SK-N-SH treated with all-trans-retinoic acid at 6 μM for 48 hours (cell line): ENCODE results near the gene SERPINA10.

Experiments
- BACH2 ChIP-seq: fragments of 250-450 bp; sonication (Bioruptor Pico); IDR thresholded peaks from 2 replicates; pipeline ENCODE4 v1.9.0; 2021; ENCODE audit warnings: mild to moderate bottlenecking, borderline replicate concordance
- ESRRG ChIP-seq: fragments of 250-450 bp; sonication (Bioruptor Pico); IDR thresholded peaks from 2 replicates; pipeline ENCODE4 v1.6.1; 2021; ENCODE audit warnings: mild to moderate bottlenecking
- GLIS3 ChIP-seq: fragments of 250-450 bp; sonication (Bioruptor Pico); IDR thresholded peaks from 2 replicates; pipeline ENCODE4 v1.5.0; 2020; ENCODE audit warnings: mild to moderate bottlenecking, moderate library complexity
- TF ChIP-seq, protein P1 (sequence below): fragments of 250-450 bp; sonication (Bioruptor Pico); IDR thresholded peaks from 2 replicates; pipeline ENCODE4 v1.8.0; 2020; ENCODE audit warnings: mild to moderate bottlenecking, moderate library complexity, borderline replicate concordance
- TF ChIP-seq, protein P2 (sequence below): fragments of 250-450 bp; sonication (Bioruptor Pico); IDR thresholded peaks from 2 replicates; pipeline ENCODE4 v1.5.0; 2020; ENCODE audit warnings: mild to moderate bottlenecking, moderate library complexity

DNA sequence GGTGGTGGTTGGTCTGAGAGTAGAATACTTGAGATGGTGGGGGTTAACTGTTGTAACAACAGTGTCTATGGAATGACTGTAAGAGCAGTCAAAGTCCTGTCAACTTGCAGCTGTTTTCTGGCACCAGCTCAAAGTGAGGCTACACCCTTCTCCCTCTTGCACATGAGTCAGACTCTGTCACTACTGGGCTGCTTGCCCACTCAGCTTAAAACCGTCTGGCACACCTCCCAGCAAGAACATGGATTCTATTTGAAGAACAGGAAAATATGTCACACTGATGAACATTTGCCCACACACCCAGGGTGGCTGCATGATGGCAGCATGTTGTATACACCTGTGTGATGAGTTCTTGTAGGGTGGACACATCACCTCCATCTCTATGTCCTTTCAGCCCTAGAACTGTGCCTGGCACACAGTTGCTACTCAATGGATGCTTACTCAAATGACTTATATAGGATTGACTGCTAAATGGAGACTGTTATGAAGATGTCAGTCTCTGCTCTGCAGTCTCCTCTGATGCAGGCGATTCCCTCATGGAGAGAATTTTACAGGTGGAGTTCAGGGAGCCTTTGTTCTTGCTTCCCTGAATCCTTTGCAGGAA is 49.4 kb upstream of the SERPINA10 start:
- TF ChIP-seq ESRRG (CRISPR knock-in tag) (no peak), BACH2 (CRISPR knock-in tag) (no peak), GLIS3 (CRISPR knock-in tag) (no peak)
- TF ChIP-seq, protein P1, sequence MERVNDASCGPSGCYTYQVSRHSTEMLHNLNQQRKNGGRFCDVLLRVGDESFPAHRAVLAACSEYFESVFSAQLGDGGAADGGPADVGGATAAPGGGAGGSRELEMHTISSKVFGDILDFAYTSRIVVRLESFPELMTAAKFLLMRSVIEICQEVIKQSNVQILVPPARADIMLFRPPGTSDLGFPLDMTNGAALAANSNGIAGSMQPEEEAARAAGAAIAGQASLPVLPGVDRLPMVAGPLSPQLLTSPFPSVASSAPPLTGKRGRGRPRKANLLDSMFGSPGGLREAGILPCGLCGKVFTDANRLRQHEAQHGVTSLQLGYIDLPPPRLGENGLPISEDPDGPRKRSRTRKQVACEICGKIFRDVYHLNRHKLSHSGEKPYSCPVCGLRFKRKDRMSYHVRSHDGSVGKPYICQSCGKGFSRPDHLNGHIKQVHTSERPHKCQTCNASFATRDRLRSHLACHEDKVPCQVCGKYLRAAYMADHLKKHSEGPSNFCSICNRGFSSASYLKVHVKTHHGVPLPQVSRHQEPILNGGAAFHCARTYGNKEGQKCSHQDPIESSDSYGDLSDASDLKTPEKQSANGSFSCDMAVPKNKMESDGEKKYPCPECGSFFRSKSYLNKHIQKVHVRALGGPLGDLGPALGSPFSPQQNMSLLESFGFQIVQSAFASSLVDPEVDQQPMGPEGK = no peak
- TF ChIP-seq, protein P2, sequence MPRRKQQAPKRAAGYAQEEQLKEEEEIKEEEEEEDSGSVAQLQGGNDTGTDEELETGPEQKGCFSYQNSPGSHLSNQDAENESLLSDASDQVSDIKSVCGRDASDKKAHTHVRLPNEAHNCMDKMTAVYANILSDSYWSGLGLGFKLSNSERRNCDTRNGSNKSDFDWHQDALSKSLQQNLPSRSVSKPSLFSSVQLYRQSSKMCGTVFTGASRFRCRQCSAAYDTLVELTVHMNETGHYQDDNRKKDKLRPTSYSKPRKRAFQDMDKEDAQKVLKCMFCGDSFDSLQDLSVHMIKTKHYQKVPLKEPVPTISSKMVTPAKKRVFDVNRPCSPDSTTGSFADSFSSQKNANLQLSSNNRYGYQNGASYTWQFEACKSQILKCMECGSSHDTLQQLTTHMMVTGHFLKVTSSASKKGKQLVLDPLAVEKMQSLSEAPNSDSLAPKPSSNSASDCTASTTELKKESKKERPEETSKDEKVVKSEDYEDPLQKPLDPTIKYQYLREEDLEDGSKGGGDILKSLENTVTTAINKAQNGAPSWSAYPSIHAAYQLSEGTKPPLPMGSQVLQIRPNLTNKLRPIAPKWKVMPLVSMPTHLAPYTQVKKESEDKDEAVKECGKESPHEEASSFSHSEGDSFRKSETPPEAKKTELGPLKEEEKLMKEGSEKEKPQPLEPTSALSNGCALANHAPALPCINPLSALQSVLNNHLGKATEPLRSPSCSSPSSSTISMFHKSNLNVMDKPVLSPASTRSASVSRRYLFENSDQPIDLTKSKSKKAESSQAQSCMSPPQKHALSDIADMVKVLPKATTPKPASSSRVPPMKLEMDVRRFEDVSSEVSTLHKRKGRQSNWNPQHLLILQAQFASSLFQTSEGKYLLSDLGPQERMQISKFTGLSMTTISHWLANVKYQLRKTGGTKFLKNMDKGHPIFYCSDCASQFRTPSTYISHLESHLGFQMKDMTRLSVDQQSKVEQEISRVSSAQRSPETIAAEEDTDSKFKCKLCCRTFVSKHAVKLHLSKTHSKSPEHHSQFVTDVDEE (CRISPR knock-in tag) = no peak
